ENCODE results near the gene OMA1.

OMA1 gene

DNA sequence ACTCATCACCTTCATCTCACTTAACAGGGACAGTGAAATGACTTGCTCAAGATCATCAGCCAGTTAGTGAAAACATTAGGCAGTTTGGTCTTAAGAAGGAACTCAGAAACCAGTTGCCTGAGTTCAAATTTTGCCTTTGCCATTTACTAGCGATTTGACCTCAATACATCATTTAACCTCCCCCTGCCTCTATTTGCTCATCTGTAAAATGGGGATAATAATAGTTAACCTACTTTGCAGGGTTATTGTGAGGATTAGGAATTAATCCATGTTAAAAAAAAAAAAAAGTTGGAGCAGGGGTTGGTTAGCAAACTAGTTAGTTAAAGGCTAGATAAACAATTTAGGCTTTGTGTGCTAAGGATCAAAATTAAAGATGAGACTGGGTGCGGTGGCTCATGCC lies 41.1 kb upstream of the OMA1 start:
- no peaks in the 10 kb centered on the region for H3K9me2 ChIP-seq (ENCODE audit: low read depth, low read length)
- no peaks in the 10 kb centered on the region for H3K36me3 ChIP-seq (ENCODE audit: insufficient read depth, low read length)
- H3K4me2 ChIP-seq (ENCODE audit: low read length) = no peak overlapping the region
- TF ChIP-seq, protein P1, sequence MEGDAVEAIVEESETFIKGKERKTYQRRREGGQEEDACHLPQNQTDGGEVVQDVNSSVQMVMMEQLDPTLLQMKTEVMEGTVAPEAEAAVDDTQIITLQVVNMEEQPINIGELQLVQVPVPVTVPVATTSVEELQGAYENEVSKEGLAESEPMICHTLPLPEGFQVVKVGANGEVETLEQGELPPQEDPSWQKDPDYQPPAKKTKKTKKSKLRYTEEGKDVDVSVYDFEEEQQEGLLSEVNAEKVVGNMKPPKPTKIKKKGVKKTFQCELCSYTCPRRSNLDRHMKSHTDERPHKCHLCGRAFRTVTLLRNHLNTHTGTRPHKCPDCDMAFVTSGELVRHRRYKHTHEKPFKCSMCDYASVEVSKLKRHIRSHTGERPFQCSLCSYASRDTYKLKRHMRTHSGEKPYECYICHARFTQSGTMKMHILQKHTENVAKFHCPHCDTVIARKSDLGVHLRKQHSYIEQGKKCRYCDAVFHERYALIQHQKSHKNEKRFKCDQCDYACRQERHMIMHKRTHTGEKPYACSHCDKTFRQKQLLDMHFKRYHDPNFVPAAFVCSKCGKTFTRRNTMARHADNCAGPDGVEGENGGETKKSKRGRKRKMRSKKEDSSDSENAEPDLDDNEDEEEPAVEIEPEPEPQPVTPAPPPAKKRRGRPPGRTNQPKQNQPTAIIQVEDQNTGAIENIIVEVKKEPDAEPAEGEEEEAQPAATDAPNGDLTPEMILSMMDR (IDR thresholded peaks at IDR 0.05; ENCODE audit: low read length) = no peak
- TF ChIP-seq EZH2 (IDR thresholded peaks at IDR 0.05; ENCODE audit: borderline replicate concordance, low read length) = no peak
- no peaks in the 10 kb centered on the region for H3K4me1 ChIP-seq (ENCODE audit: insufficient read depth, low read length, severe bottlenecking)
- H3K9me3 ChIP-seq (ENCODE audit: low read length) = no peaks in the 10 kb centered on the region
- H3K4me3 ChIP-seq (ENCODE audit: low read depth, low read length, poor library complexity, severe bottlenecking) = no peak overlapping the region
- H4K20me1 ChIP-seq (ENCODE audit: insufficient read depth, low read length) = no peaks in the 10 kb centered on the region
- H3F3A ChIP-seq (ENCODE audit: insufficient read depth, low read length) = no peaks in the 10 kb centered on the region
- no peak overlapping the region for H2AFZ ChIP-seq (ENCODE audit: low read length)
- H3K27ac ChIP-seq (ENCODE audit: low read depth, low read length, poor library complexity, severe bottlenecking) = no peak overlapping the region
- H3K27me3 ChIP-seq (ENCODE audit: insufficient read depth, low read length) = no peaks in the 10 kb centered on the region
- H3K79me2 ChIP-seq (ENCODE audit: insufficient read depth, low read length) = no peaks in the 10 kb centered on the region
- no peak overlapping the region for H3K9ac ChIP-seq (ENCODE audit: low read length)

DNA sequence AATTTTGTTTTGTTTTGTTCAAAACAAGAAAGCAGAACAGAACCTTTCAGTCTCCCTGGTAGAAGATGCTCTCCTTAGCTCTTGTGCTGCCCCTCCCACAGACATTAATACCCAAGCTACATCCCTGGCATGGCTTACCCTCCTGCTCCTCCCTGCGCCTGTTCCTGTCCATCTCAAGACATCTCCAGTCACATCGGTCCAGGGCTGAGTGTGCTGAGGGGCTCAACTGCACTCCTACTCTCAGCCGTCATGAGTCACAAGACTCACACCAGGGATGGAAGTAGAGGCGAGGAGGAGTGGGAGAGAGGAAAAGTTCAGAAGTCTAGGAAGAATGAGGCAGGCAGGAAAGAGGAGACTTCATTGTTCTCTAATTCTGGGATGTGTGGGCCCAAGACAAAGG lies 39.7 kb upstream of the OMA1 start:
- Histone ChIP-seq H2AFZ (ENCODE audit: low read length) (no peak overlapping the region), H3K9me3 (ENCODE audit: low read length) (no peaks in the 10 kb centered on the region), H3K4me2 (ENCODE audit: low read length) (no peak overlapping the region), H3K79me2 (ENCODE audit: insufficient read depth, low read length) (no peaks in the 10 kb centered on the region), H3F3A (ENCODE audit: insufficient read depth, low read length) (no peaks in the 10 kb centered on the region), H3K36me3 (ENCODE audit: insufficient read depth, low read length) (no peaks in the 10 kb centered on the region), H3K9ac (ENCODE audit: low read length) (no peak overlapping the region), H3K27me3 (ENCODE audit: insufficient read depth, low read length) (no peaks in the 10 kb centered on the region), H3K9me2 (ENCODE audit: low read depth, low read length) (no peaks in the 10 kb centered on the region), H3K4me1 (ENCODE audit: insufficient read depth, low read length, severe bottlenecking) (no peaks in the 10 kb centered on the region), H3K4me3 (ENCODE audit: low read depth, low read length, poor library complexity, severe bottlenecking) (no peak overlapping the region), H4K20me1 (ENCODE audit: insufficient read depth, low read length) (no peaks in the 10 kb centered on the region), H3K27ac (ENCODE audit: low read depth, low read length, poor library complexity, severe bottlenecking) (no peak overlapping the region)
- no peak for TF ChIP-seq EZH2 (IDR thresholded peaks at IDR 0.05; ENCODE audit: borderline replicate concordance, low read length)

DNA sequence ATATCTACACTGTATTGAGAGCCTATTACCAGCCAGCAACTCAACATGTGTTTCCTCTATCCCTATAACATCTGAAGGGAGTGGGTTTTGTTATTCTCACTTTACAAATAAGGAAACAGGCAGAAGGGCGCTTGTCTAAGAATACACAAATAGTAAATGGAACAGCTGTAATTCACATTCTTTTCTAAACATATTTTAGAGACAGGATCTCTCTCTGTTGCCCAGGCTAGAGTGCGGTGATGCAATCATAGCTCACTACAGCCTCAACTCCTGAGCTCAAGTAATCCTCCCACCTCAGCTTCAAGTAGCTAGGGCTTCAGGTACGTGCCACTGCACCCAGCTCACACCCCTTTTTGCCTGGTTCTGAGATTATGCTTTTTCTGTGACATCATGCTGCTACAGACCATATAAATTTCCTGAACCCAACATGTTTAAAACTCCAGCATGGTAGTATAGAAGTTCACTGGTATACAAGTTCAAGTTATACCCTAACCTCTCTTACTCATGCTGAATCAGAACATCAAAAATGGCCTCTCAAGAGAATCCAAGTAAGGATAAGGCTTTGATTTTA lies 39.1 kb upstream of the OMA1 start:
- no peaks in the 10 kb centered on the region for H3K9me3 ChIP-seq (ENCODE audit: low read length)
- no peak overlapping the region for H3K4me2 ChIP-seq (ENCODE audit: low read length)
- no peak overlapping the region for H3K27ac ChIP-seq (ENCODE audit: low read depth, low read length, poor library complexity, severe bottlenecking)
- no peaks in the 10 kb centered on the region for H4K20me1 ChIP-seq (ENCODE audit: insufficient read depth, low read length)
- H3K4me1 ChIP-seq (ENCODE audit: insufficient read depth, low read length, severe bottlenecking) = no peaks in the 10 kb centered on the region
- no peak overlapping the region for H2AFZ ChIP-seq (ENCODE audit: low read length)
- no peak overlapping the region for H3K9ac ChIP-seq (ENCODE audit: low read length)
- no peak overlapping the region for H3K4me3 ChIP-seq (ENCODE audit: low read depth, low read length, poor library complexity, severe bottlenecking)
- no peaks in the 10 kb centered on the region for H3K79me2 ChIP-seq (ENCODE audit: insufficient read depth, low read length)
- TF ChIP-seq EZH2 (IDR thresholded peaks at IDR 0.05; ENCODE audit: borderline replicate concordance, low read length) = no peak
- TF ChIP-seq, protein P1 (IDR thresholded peaks at IDR 0.05; ENCODE audit: low read length) = no peak
- no peaks in the 10 kb centered on the region for H3F3A ChIP-seq (ENCODE audit: insufficient read depth, low read length)
- no peaks in the 10 kb centered on the region for H3K9me2 ChIP-seq (ENCODE audit: low read depth, low read length)
- no peaks in the 10 kb centered on the region for H3K27me3 ChIP-seq (ENCODE audit: insufficient read depth, low read length)
- H3K36me3 ChIP-seq (ENCODE audit: insufficient read depth, low read length) = no peaks in the 10 kb centered on the region

- Histone ChIP-seq H3K27me3 (ENCODE audit: insufficient read depth, low read length) (no peaks in the 10 kb centered on the region), H3K9ac (ENCODE audit: low read length) (no peak overlapping the region), H2AFZ (ENCODE audit: low read length) (no peak overlapping the region), H3K4me1 (ENCODE audit: insufficient read depth, low read length, severe bottlenecking) (no peaks in the 10 kb centered on the region), H3K4me2 (ENCODE audit: low read length) (no peak overlapping the region), H3K9me3 (ENCODE audit: low read length) (no peaks in the 10 kb centered on the region), H3K27ac (ENCODE audit: low read depth, low read length, poor library complexity, severe bottlenecking) (no peak overlapping the region), H3K36me3 (ENCODE audit: insufficient read depth, low read length) (no peaks in the 10 kb centered on the region), H3K4me3 (ENCODE audit: low read depth, low read length, poor library complexity, severe bottlenecking) (no peak overlapping the region), H3K9me2 (ENCODE audit: low read depth, low read length) (no peaks in the 10 kb centered on the region), H3K79me2 (ENCODE audit: insufficient read depth, low read length) (no peaks in the 10 kb centered on the region), H4K20me1 (ENCODE audit: insufficient read depth, low read length) (no peaks in the 10 kb centered on the region), H3F3A (ENCODE audit: insufficient read depth, low read length) (no peaks in the 10 kb centered on the region)
- no peak for TF ChIP-seq EZH2 (IDR thresholded peaks at IDR 0.05; ENCODE audit: borderline replicate concordance, low read length)
- TF ChIP-seq, protein P1 (IDR thresholded peaks at IDR 0.05; ENCODE audit: low read length) = no peak
Observed at GRCh38 chr1:58585166-58585565, 38.6 kb upstream of the OMA1 start.
